ENCODE data around the gene AP1M1.

GRCh38 chr19:16148443-16149229 is 49.1 kb upstream of the AP1M1 start:
- TF ChIP-seq EP300 (IDR thresholded peaks at IDR 0.05) (no peak), POLR2A (IDR thresholded peaks at IDR 0.05) (no peak)
- TF ChIP-seq, protein P1, sequence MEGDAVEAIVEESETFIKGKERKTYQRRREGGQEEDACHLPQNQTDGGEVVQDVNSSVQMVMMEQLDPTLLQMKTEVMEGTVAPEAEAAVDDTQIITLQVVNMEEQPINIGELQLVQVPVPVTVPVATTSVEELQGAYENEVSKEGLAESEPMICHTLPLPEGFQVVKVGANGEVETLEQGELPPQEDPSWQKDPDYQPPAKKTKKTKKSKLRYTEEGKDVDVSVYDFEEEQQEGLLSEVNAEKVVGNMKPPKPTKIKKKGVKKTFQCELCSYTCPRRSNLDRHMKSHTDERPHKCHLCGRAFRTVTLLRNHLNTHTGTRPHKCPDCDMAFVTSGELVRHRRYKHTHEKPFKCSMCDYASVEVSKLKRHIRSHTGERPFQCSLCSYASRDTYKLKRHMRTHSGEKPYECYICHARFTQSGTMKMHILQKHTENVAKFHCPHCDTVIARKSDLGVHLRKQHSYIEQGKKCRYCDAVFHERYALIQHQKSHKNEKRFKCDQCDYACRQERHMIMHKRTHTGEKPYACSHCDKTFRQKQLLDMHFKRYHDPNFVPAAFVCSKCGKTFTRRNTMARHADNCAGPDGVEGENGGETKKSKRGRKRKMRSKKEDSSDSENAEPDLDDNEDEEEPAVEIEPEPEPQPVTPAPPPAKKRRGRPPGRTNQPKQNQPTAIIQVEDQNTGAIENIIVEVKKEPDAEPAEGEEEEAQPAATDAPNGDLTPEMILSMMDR (IDR thresholded peaks at IDR 0.05): no peak

All from tibial nerve (tissue), 4 donors.